GM15510 (cell line): ENCODE results near the gene ENOX2.

Source experiments
- POLR2A ChIP-seq: IDR thresholded peaks from 3 replicates; pipeline ENCODE4 v1.6.1; 2011; ENCODE audit warnings: borderline replicate concordance; ENCODE audit not compliant: insufficient read length; ENCODE audit errors: extremely low read depth

ENOX2 gene

GRCh38 chrX:130741584-130741983 lies 161.4 kb downstream of the ENOX2 start:
- TF ChIP-seq POLR2A: no peak

- TF ChIP-seq POLR2A: no peak
Measured at GRCh38 chrX:130741151-130741550, 161.9 kb downstream of the ENOX2 start.

- TF ChIP-seq POLR2A: no peak
Measured at GRCh38 chrX:130738638-130739195, 164.3 kb downstream of the ENOX2 start.

- no peak for TF ChIP-seq POLR2A
Measured at GRCh38 chrX:130734713-130735112, 168.3 kb downstream of the ENOX2 start.

GRCh38 chrX:130728208-130728607 lies 174.8 kb downstream of the ENOX2 start:
- TF ChIP-seq POLR2A: no peak

GRCh38 chrX:130726661-130727060 lies 176.3 kb downstream of the ENOX2 start:
- TF ChIP-seq POLR2A: no peak

- TF ChIP-seq POLR2A: no peak
Measured at GRCh38 chrX:130725519-130725918, 177.5 kb downstream of the ENOX2 start.

GRCh38 chrX:130719413-130719812 lies 183.6 kb downstream of the ENOX2 start:
- no peak for TF ChIP-seq POLR2A

GRCh38 chrX:130718137-130718536 lies 184.9 kb downstream of the ENOX2 start:
- no peak for TF ChIP-seq POLR2A

GRCh38 chrX:130716781-130717413 lies 186.1 kb downstream of the ENOX2 start:
- no peak for TF ChIP-seq POLR2A

GRCh38 chrX:130716346-130716745 lies 186.7 kb downstream of the ENOX2 start:
- TF ChIP-seq POLR2A: no peak

GRCh38 chrX:130715299-130715698 lies 187.7 kb downstream of the ENOX2 start:
- no peak for TF ChIP-seq POLR2A

GRCh38 chrX:130714665-130715064 lies 188.3 kb downstream of the ENOX2 start:
- no peak for TF ChIP-seq POLR2A

- TF ChIP-seq POLR2A: no peak
Measured at GRCh38 chrX:130714135-130714534, 188.9 kb downstream of the ENOX2 start.

GRCh38 chrX:130705591-130705990 lies 197.4 kb downstream of the ENOX2 start:
- no peak for TF ChIP-seq POLR2A

- no peak for TF ChIP-seq POLR2A
Measured at GRCh38 chrX:130704053-130705038, 198.7 kb downstream of the ENOX2 start.

- TF ChIP-seq POLR2A: no peak
Measured at GRCh38 chrX:130702867-130703707, 199.9 kb downstream of the ENOX2 start.
